ENCODE results near the gene RAC2. TPM values are rescaled to one million over a fixed set of nuclear protein-coding genes. Genes with fewer than 3 reads are reported as not detected.

The RAC2 gene
- total and polyA plus RNA-seq, 2 of the 8 experiments (the other 6 are each of a cell fraction or from before 2014, with no cell fraction given): 2.3 to 4.3 TPM

GRCh38 chr22:37284126-37284804 is 40.2 kb upstream of the RAC2 start:
- Histone ChIP-seq H2BK15ac (ENCODE audit: low read length) (peak overlapping the region; percentile 61; the same call in 1 of the 2 replicates), H4K20me1 (replicated peaks in 1 of 2; ENCODE audit: control insufficient read depth in 1 of 2, insufficient read depth in 2 of 2, low read length in 2 of 2) (no peaks in the 10 kb centered on the region), H3K36me3 (ENCODE audit: control insufficient read depth in 2 of 4, insufficient read depth in 4 of 4, low read length in 3 of 4) (no peaks in the 10 kb centered on the region), H3K79me2 (ENCODE audit: control insufficient read depth in 1 of 2, insufficient read depth in 2 of 2, low read length in 2 of 2) (no peaks in the 10 kb centered on the region), H3K9ac (replicated peaks in 1 of 4; ENCODE audit: extremely low read depth in 1 of 4, low read depth in 3 of 4, low read length in 3 of 4) (no peak overlapping the region), H3K4me2 (ENCODE audit: insufficient read depth in 1 of 2, low read depth in 2 of 2, low read length in 2 of 2) (no peak overlapping the region; a peak in 1 of 4 replicates), H4K5ac (ENCODE audit: insufficient read length, low read depth, low read length) (no peak overlapping the region), H4K91ac (replicated peaks; ENCODE audit: insufficient read length, low read length) (peak overlapping the region; percentile 39), H2BK20ac (ENCODE audit: low read length) (0 out of 2 replicates have a peak overlapping the region, but pooled peaks have one; percentile 48), H3K23ac (ENCODE audit: insufficient read length) (no peak overlapping the region), H4K8ac (ENCODE audit: extremely low read depth, insufficient read depth, low read length) (no peak overlapping the region), H3K9me3 (ENCODE audit: insufficient read depth in 2 of 2, low read depth in 1 of 2, low read length in 1 of 2) (no peaks in the 10 kb centered on the region), H3K27ac (ENCODE audit: low read depth, low read length) (no peak overlapping the region), H3K79me1 (ENCODE audit: low read depth, low read length) (no peaks in the 10 kb centered on the region), H3K27me3 (replicated peaks in 1 of 4; ENCODE audit: control insufficient read depth in 3 of 4, extremely low read depth in 1 of 4, insufficient read depth in 3 of 4, low read length in 3 of 4) (no peaks in the 10 kb centered on the region; a peak in 2 of 7 replicates), H2AK5ac (ENCODE audit: low read depth, low read length) (peak overlapping the region; percentile 49; the same call in 1 of the 2 replicates), H2AFZ (ENCODE audit: low read length) (no peak overlapping the region), H3K14ac (ENCODE audit: insufficient read length) (no peak overlapping the region), H3K56ac (replicated peaks; ENCODE audit: insufficient read length, low read depth, low read length) (no peak overlapping the region), H3K4ac (replicated peaks; ENCODE audit: insufficient read length, low read depth, low read length) (peak overlapping the region; percentile 10), H3K23me2 (ENCODE audit: low read depth, low read length) (no peaks in the 10 kb centered on the region), H2BK12ac (ENCODE audit: low read depth, low read length) (peak overlapping the region; percentile 63; the same call in 1 of the 2 replicates), H3K4me1 (replicated peaks in 1 of 4; ENCODE audit: control insufficient read depth in 3 of 4, insufficient read depth in 4 of 4, low read length in 3 of 4) (peaks cover 0 to 15% (median 4%) of the 10 kb centered on the region in 4 experiments; a peak in 4 of 7 replicates), H2BK5ac (ENCODE audit: low read depth, low read length) (peak overlapping the region; percentile 35; the same call in 1 of the 2 replicates), H3K18ac (ENCODE audit: extremely low read depth, low read length) (peak overlapping the region; percentile 19), H2BK120ac (replicated peaks; ENCODE audit: low read depth, low read length) (no peak overlapping the region), H3K4me3 (ENCODE audit: extremely low read depth in 1 of 4, insufficient read depth in 2 of 4, low read depth in 3 of 4, low read length in 4 of 4) (no peak overlapping the region)
- FAIRE-seq: no peak
- CTCF ChIA-PET (ENCODE audit: partially characterized antibody): interaction anchor here (0.7 to 4.7 kb wide), 7 partner anchors 15 to 262 kb away, joined by 3 to 32 read pairs (median 3); no protein-coding TSS in a partner anchor
- POLR2A ChIA-PET (ENCODE audit: partially characterized antibody): no interaction called here
- WGBS, 2 experiments (ENCODE audit: extremely low coverage in 1 of 2, insufficient coverage in 1 of 2, insufficient read length in 1 of 2, insufficient replicate concordance in 2 of 2, low coverage in 1 of 2, low lambda C conversion rate in 2 of 2, missing lambda C conversion rate in 1 of 2): 74% methylated on average over 9 of the region's 9 CpGs; no CpG with 5 or more reads in 1 of the 2 experiments
- TF ChIP-seq, protein P1, sequence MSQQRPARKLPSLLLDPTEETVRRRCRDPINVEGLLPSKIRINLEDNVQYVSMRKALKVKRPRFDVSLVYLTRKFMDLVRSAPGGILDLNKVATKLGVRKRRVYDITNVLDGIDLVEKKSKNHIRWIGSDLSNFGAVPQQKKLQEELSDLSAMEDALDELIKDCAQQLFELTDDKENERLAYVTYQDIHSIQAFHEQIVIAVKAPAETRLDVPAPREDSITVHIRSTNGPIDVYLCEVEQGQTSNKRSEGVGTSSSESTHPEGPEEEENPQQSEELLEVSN (IDR thresholded peaks at IDR 0.05): no peak
- no peak for TF ChIP-seq SIN3A (conservative IDR thresholded peaks at IDR 0.05 in 1 of 2, IDR thresholded peaks at IDR 0.05 in 1 of 2; ENCODE audit: low read depth in 1 of 2, low read length in 2 of 2)
- no peak for TF ChIP-seq TCF12 (IDR thresholded peaks at IDR 0.05; ENCODE audit: low read depth, low read length)
- TF ChIP-seq CBX8 (IDR thresholded peaks at IDR 0.05; ENCODE audit: borderline replicate concordance, low read depth, low read length): no peak
- DNase-seq (ENCODE audit: low read depth in 1 of 2, low spot score in 2 of 2): no peak
